ENCODE results near the gene DDX42. TPM values are rescaled to one million over a fixed set of nuclear protein-coding genes. Genes with fewer than 3 reads are reported as not detected.

Gene DDX42
- total and polyA plus RNA-seq, 2 of the 13 experiments (the other 11 are each of a cell fraction or from before 2014, with no cell fraction given) = 87.2 to 92.9 TPM

- TF ChIP-seq MAFF (IDR thresholded peaks at IDR 0.05; ENCODE audit: low read depth, low read length) (no peak), CHD4 (IDR thresholded peaks at IDR 0.05; ENCODE audit: borderline replicate concordance, low read length) (0 out of 2 replicates have a peak, but pooled peaks have one; percentile 3), ZNF616 (CRISPR knock-in tag; IDR thresholded peaks at IDR 0.05; ENCODE audit: low read depth) (peak; percentile 54; the same call in 1 of the 2 replicates), ZXDC (CRISPR knock-in tag; IDR thresholded peaks at IDR 0.05) (no peak), U2AF1 (optimal IDR thresholded peaks at IDR 0.05; ENCODE audit: low read depth, low read length) (no peak), FIP1L1 (IDR thresholded peaks at IDR 0.05; ENCODE audit: borderline replicate concordance, insufficient read depth, low read depth, low read length) (peak; percentile 25; the same call in 1 of the 2 replicates), ZFP82 (CRISPR knock-in tag; IDR thresholded peaks at IDR 0.05; ENCODE audit: borderline replicate concordance) (peak; percentile 30; the same call in 1 of the 2 replicates), HNF4A (CRISPR knock-in tag; IDR thresholded peaks at IDR 0.05) (no peak), ZNF24 (IDR thresholded peaks at IDR 0.05) (no peak), POGZ (CRISPR knock-in tag; IDR thresholded peaks at IDR 0.05) (no peak), USF2 (IDR thresholded peaks at IDR 0.05; ENCODE audit: low read depth, low read length) (no peak), USF2 (CRISPR knock-in tag; IDR thresholded peaks at IDR 0.05; ENCODE audit: borderline replicate concordance) (no peak; the same call in 1 of the 2 replicates), MLLT10 (CRISPR knock-in tag; IDR thresholded peaks at IDR 0.05) (no peak), ZNF841 (CRISPR knock-in tag; IDR thresholded peaks at IDR 0.05; ENCODE audit: borderline replicate concordance) (no peak), ZNF512B (CRISPR knock-in tag; IDR thresholded peaks at IDR 0.05; ENCODE audit: borderline replicate concordance) (no peak), HIVEP1 (CRISPR knock-in tag; IDR thresholded peaks at IDR 0.05) (no peak), ATF7 (IDR thresholded peaks at IDR 0.05) (no peak), ATF7 (CRISPR knock-in tag; IDR thresholded peaks at IDR 0.05) (no peak), KDM4B (CRISPR knock-in tag; IDR thresholded peaks at IDR 0.05) (no peak), PATZ1 (CRISPR knock-in tag; IDR thresholded peaks at IDR 0.05) (no peak)
Observed at GRCh38 chr17:63826468-63827001, 52.6 kb downstream of the DDX42 start (continued).
